HEK293 (cell line): ENCODE measurements around the gene MRPL54.

Experiments
- BCL11A ChIP-seq: fragments of 450-650 bp; formaldehyde crosslinking; IDR thresholded peaks from 2 replicates; pipeline ENCODE4 v1.5.1; 2016; ENCODE audit warnings: low read depth, missing biosample characterization, missing genetic modification characterization
- GFI1B ChIP-seq: fragments of 450-650 bp; formaldehyde crosslinking; IDR thresholded peaks from 2 replicates; pipeline ENCODE4 v1.5.1; 2016; ENCODE audit warnings: missing biosample characterization, missing genetic modification characterization
- HIC1 ChIP-seq: fragments of 450-650 bp; formaldehyde crosslinking; IDR thresholded peaks from 2 replicates; pipeline ENCODE4 v1.5.1; 2016; ENCODE audit warnings: missing biosample characterization, missing genetic modification characterization
- HOXA7 ChIP-seq: sonication (generic); formaldehyde crosslinking; IDR thresholded peaks from 2 replicates; pipeline ENCODE4 v1.8.1; 2022; ENCODE audit warnings: missing genetic modification reagents, borderline replicate concordance
- IKZF3 ChIP-seq: fragments of 450-650 bp; IDR thresholded peaks from 2 replicates; pipeline ENCODE4 v1.5.0; 2018; ENCODE audit warnings: missing biosample characterization, mild to moderate bottlenecking, missing genetic modification characterization, moderate library complexity
- KLF1 ChIP-seq: fragments of 450-650 bp; formaldehyde crosslinking; IDR thresholded peaks from 2 replicates; pipeline ENCODE4 v1.5.1; 2016; ENCODE audit warnings: missing biosample characterization, missing genetic modification characterization
- KLF10 ChIP-seq: fragments of 450-650 bp; IDR thresholded peaks from 2 replicates; pipeline ENCODE4 v1.5.1; 2018; ENCODE audit warnings: missing biosample characterization, mild to moderate bottlenecking, missing genetic modification characterization
- KLF17 ChIP-seq: fragments of 450-650 bp; formaldehyde crosslinking; IDR thresholded peaks from 2 replicates; pipeline ENCODE4 v1.5.1; 2016; ENCODE audit warnings: missing biosample characterization, missing genetic modification characterization
- KLF8 ChIP-seq: fragments of 450-650 bp; formaldehyde crosslinking; IDR thresholded peaks from 2 replicates; pipeline ENCODE4 v1.5.1; 2016; ENCODE audit warnings: missing biosample characterization, missing genetic modification characterization
- MZF1 ChIP-seq: fragments of 450-650 bp; formaldehyde crosslinking; IDR thresholded peaks from 2 replicates; pipeline ENCODE4 v1.5.1; 2017; ENCODE audit warnings: missing biosample characterization, missing genetic modification characterization, borderline replicate concordance
- SETDB1 ChIP-seq: IDR thresholded peaks from one replicate; pipeline ENCODE4 v1.6.1; 2017; ENCODE audit warnings: mild to moderate bottlenecking, low read length, moderate library complexity, mixed read lengths; ENCODE audit not compliant: insufficient read length
- SP3 ChIP-seq: fragments of 450-650 bp; formaldehyde crosslinking; IDR thresholded peaks from 2 replicates; pipeline ENCODE4 v1.5.1; 2016; ENCODE audit warnings: missing biosample characterization, missing genetic modification characterization
- SP7 ChIP-seq: fragments of 450-650 bp; formaldehyde crosslinking; IDR thresholded peaks from 2 replicates; pipeline ENCODE4 v1.5.1; 2016; ENCODE audit warnings: missing biosample characterization, missing genetic modification characterization
- YY1 ChIP-seq: fragments of 450-650 bp; formaldehyde crosslinking; IDR thresholded peaks from 2 replicates; pipeline ENCODE4 v1.5.1; 2018; ENCODE audit warnings: missing biosample characterization, missing genetic modification characterization
- ZBTB11 ChIP-seq: fragments of 450-650 bp; formaldehyde crosslinking; conservative IDR thresholded peaks from 2 replicates; pipeline ENCODE4 v1.5.1; 2016; ENCODE audit warnings: low read depth, missing biosample characterization, missing genetic modification characterization
- ZBTB7A ChIP-seq: fragments of 450-650 bp; formaldehyde crosslinking; IDR thresholded peaks from 2 replicates; pipeline ENCODE4 v1.5.1; 2016; ENCODE audit warnings: low read depth, missing biosample characterization, missing genetic modification characterization
- ZBTB8A ChIP-seq: fragments of 450-650 bp; formaldehyde crosslinking; IDR thresholded peaks from 2 replicates; pipeline ENCODE4 v1.5.1; 2016; ENCODE audit warnings: missing biosample characterization, missing genetic modification characterization
- ZEB2 ChIP-seq: fragments of 450-650 bp; formaldehyde crosslinking; IDR thresholded peaks from 2 replicates; pipeline ENCODE4 v1.5.1; 2016; ENCODE audit warnings: missing biosample characterization, missing genetic modification characterization
- ZFHX2 ChIP-seq: fragments of 450-650 bp; formaldehyde crosslinking; conservative IDR thresholded peaks from 2 replicates; pipeline ENCODE4 v1.5.1; 2016; ENCODE audit warnings: missing biosample characterization, missing genetic modification characterization
- ZIC2 ChIP-seq: fragments of 450-650 bp; formaldehyde crosslinking; IDR thresholded peaks from 2 replicates; pipeline ENCODE4 v1.5.1; 2016; ENCODE audit warnings: missing biosample characterization, missing genetic modification characterization
- ZNF24 ChIP-seq: fragments of 450-650 bp; formaldehyde crosslinking; IDR thresholded peaks from 2 replicates; pipeline ENCODE4 v1.5.1; 2016; ENCODE audit warnings: missing biosample characterization, missing genetic modification characterization
- ZNF510 ChIP-seq: fragments of 450-650 bp; formaldehyde crosslinking; IDR thresholded peaks from 2 replicates; pipeline ENCODE4 v1.5.1; 2018; ENCODE audit warnings: mild to moderate bottlenecking, missing genetic modification characterization, missing biosample characterization; ENCODE audit not compliant: insufficient replicate concordance
- ZNF529 ChIP-seq: fragments of 450-650 bp; formaldehyde crosslinking; IDR thresholded peaks from 2 replicates; pipeline ENCODE4 v1.5.1; 2017; ENCODE audit warnings: missing genetic modification characterization, missing biosample characterization; ENCODE audit not compliant: insufficient replicate concordance
- ZNF548 ChIP-seq: fragments of 450-650 bp; formaldehyde crosslinking; IDR thresholded peaks from 2 replicates; pipeline ENCODE4 v1.5.1; 2016; ENCODE audit warnings: missing biosample characterization, missing genetic modification characterization
- ZNF558 ChIP-seq: fragments of 450-650 bp; formaldehyde crosslinking; IDR thresholded peaks from 2 replicates; pipeline ENCODE4 v1.5.1; 2016; ENCODE audit warnings: missing biosample characterization, missing genetic modification characterization
- ZNF585B ChIP-seq: fragments of 450-650 bp; formaldehyde crosslinking; IDR thresholded peaks from 2 replicates; pipeline ENCODE4 v1.5.1; 2016; ENCODE audit warnings: missing biosample characterization, missing genetic modification characterization
- ZNF658 ChIP-seq: fragments of 450-650 bp; formaldehyde crosslinking; IDR thresholded peaks from 2 replicates; pipeline ENCODE4; 2016; ENCODE audit warnings: missing biosample characterization, missing genetic modification characterization
- ZNF660 ChIP-seq: fragments of 450-650 bp; IDR thresholded peaks from 2 replicates; pipeline ENCODE4 v1.5.1; 2018; ENCODE audit warnings: missing biosample characterization, mild to moderate bottlenecking, missing genetic modification characterization
- ZNF777 ChIP-seq: fragments of 450-650 bp; formaldehyde crosslinking; IDR thresholded peaks from 2 replicates; pipeline ENCODE4 v1.5.1; 2017; ENCODE audit warnings: missing biosample characterization, missing genetic modification characterization, borderline replicate concordance
- ZNF837 ChIP-seq: fragments of 450-650 bp; formaldehyde crosslinking; IDR thresholded peaks from 2 replicates; pipeline ENCODE4 v1.5.1; 2016; ENCODE audit warnings: missing biosample characterization, missing genetic modification characterization
- ZSCAN16 ChIP-seq: fragments of 450-650 bp; formaldehyde crosslinking; IDR thresholded peaks from 2 replicates; pipeline ENCODE4 v1.5.1; 2016; ENCODE audit warnings: missing biosample characterization, missing genetic modification characterization
- TF ChIP-seq, protein P1 (sequence below): fragments of 450-650 bp; formaldehyde crosslinking; IDR thresholded peaks from 2 replicates; pipeline ENCODE4 v1.5.1; 2016; ENCODE audit warnings: missing biosample characterization, missing genetic modification characterization

The MRPL54 gene

GRCh38 chr19:3762501-3763459 is at the start of gene MRPL54 (continued):
- TF ChIP-seq KLF1 (tag by site-specific recombination) (no peak), ZSCAN16 (tag by site-specific recombination) (no peak), SP3 (tag by site-specific recombination) (peak; percentile 70), ZNF777 (no peak), ZEB2 (peak; percentile 94), YY1 (tag by site-specific recombination) (peak; percentile 86), HOXA7 (no peak), ZFHX2 (tag by site-specific recombination) (peak; percentile 77), IKZF3 (peak; percentile 56; the same call in 1 of the 2 replicates), ZNF660 (tag by site-specific recombination) (peak; percentile 76), ZNF658 (no peak), SP7 (tag by site-specific recombination) (0 out of 2 replicates have a peak, but pooled peaks have one; percentile 46), ZNF24 (tag by site-specific recombination) (0 out of 2 replicates have a peak, but pooled peaks have one; percentile 34), SETDB1 (no peak), KLF10 (tag by site-specific recombination) (no peak), ZBTB8A (peak; percentile 84), GFI1B (tag by site-specific recombination) (no peak), ZNF558 (tag by site-specific recombination) (peak; percentile 73; the same call in 1 of the 2 replicates), BCL11A (no peak), ZBTB11 (tag by site-specific recombination) (peak; percentile 96), KLF8 (tag by site-specific recombination) (peak; percentile 33; the same call in 1 of the 2 replicates), ZBTB7A (tag by site-specific recombination) (no peak), ZNF548 (tag by site-specific recombination) (no peak), KLF17 (tag by site-specific recombination) (peak; percentile 71), ZNF529 (no peak), ZIC2 (no peak), ZNF585B (tag by site-specific recombination) (no peak), MZF1 (tag by site-specific recombination) (0 out of 2 replicates have a peak, but pooled peaks have one; percentile 45), HIC1 (tag by site-specific recombination) (no peak), ZNF837 (tag by site-specific recombination) (no peak), ZNF510 (tag by site-specific recombination) (no peak)
- TF ChIP-seq, protein P1, sequence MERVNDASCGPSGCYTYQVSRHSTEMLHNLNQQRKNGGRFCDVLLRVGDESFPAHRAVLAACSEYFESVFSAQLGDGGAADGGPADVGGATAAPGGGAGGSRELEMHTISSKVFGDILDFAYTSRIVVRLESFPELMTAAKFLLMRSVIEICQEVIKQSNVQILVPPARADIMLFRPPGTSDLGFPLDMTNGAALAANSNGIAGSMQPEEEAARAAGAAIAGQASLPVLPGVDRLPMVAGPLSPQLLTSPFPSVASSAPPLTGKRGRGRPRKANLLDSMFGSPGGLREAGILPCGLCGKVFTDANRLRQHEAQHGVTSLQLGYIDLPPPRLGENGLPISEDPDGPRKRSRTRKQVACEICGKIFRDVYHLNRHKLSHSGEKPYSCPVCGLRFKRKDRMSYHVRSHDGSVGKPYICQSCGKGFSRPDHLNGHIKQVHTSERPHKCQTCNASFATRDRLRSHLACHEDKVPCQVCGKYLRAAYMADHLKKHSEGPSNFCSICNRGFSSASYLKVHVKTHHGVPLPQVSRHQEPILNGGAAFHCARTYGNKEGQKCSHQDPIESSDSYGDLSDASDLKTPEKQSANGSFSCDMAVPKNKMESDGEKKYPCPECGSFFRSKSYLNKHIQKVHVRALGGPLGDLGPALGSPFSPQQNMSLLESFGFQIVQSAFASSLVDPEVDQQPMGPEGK (tag by site-specific recombination), result peak; percentile 95
